Measurements from ENCODE around the gene ARL4A. TPM values are rescaled to one million over a fixed set of nuclear protein-coding genes. Genes with fewer than 3 reads are reported as not detected.

ARL4A gene
- total and polyA plus RNA-seq, 9 of the 15 experiments (the other 6 are each of a cell fraction or from before 2014, with no cell fraction given): 118 to 688 (median 172) TPM

DNA sequence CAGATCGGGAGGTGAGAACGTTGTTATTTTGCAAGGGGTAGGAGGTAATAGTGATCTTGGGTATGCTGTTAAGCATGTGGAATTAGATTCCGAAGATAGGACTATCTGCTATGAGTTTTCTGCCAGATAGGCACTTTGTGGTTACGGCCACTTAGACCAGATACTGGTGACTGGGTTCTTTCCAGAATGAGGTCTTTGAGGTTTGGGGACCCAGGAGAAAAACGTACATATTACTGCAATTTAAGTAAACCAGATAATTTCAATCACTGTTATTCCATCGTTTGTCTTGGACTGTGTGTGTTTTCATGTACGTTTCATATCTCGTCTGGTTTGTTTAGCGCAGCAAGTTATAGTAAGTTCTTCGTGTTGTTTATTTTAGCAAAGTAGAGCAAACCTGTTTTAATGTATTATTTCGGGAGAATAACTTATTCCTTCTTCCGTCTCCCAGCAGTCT, 312 bp downstream of the ARL4A start (continued):
- TF ChIP-seq FUS (optimal IDR thresholded peaks at IDR 0.05; ENCODE audit: low read depth, low read length): no peak
- no peak for TF ChIP-seq GABPB1 (CRISPR knock-in tag; IDR thresholded peaks at IDR 0.05)
- TF ChIP-seq SIN3B (IDR thresholded peaks at IDR 0.05; ENCODE audit: low read depth): no peak; the same call in none of the 2 replicates
- TF ChIP-seq MEIS2 (IDR thresholded peaks at IDR 0.05; ENCODE audit: partially characterized antibody): no peak
- TF ChIP-seq SMARCA5 (IDR thresholded peaks at IDR 0.05): no peak
- no peak for TF ChIP-seq STAG1 (CRISPR knock-in tag; IDR thresholded peaks at IDR 0.05; ENCODE audit: borderline replicate concordance)
- TF ChIP-seq FOSL1 (tag; conservative IDR thresholded peaks at IDR 0.05): no peak
- TF ChIP-seq POLR2G (IDR thresholded peaks at IDR 0.05; ENCODE audit: low read depth, low read length): no peak
- no peak for TF ChIP-seq TARDBP (IDR thresholded peaks at IDR 0.05)
- no peak for TF ChIP-seq ZNF609 (CRISPR knock-in tag; IDR thresholded peaks at IDR 0.05; ENCODE audit: borderline replicate concordance)
- no peak for TF ChIP-seq NRF1 (conservative IDR thresholded peaks at IDR 0.05 in 1 of 2, IDR thresholded peaks at IDR 0.05 in 1 of 2)
- TF ChIP-seq EWSR1 (IDR thresholded peaks at IDR 0.05; ENCODE audit: borderline replicate concordance, low read depth, partially characterized antibody): no peak
- no peak for TF ChIP-seq GTF2B (IDR thresholded peaks at IDR 0.05; ENCODE audit: extremely low read depth, insufficient read length)
- TF ChIP-seq PBX2 (CRISPR knock-in tag; IDR thresholded peaks at IDR 0.05; ENCODE audit: low read depth): no peak
- no peak for TF ChIP-seq PBX2 (tag; conservative IDR thresholded peaks at IDR 0.05; ENCODE audit: low read depth)
- no peak for TF ChIP-seq TCF7 (IDR thresholded peaks at IDR 0.05; ENCODE audit: borderline replicate concordance)
- no peak; the same call in 1 of the 2 replicates for TF ChIP-seq EP300 (IDR thresholded peaks at IDR 0.05; ENCODE audit: low read length)
- no peak for TF ChIP-seq ZNF696 (CRISPR knock-in tag; conservative IDR thresholded peaks at IDR 0.05)
- TF ChIP-seq, protein P1, sequence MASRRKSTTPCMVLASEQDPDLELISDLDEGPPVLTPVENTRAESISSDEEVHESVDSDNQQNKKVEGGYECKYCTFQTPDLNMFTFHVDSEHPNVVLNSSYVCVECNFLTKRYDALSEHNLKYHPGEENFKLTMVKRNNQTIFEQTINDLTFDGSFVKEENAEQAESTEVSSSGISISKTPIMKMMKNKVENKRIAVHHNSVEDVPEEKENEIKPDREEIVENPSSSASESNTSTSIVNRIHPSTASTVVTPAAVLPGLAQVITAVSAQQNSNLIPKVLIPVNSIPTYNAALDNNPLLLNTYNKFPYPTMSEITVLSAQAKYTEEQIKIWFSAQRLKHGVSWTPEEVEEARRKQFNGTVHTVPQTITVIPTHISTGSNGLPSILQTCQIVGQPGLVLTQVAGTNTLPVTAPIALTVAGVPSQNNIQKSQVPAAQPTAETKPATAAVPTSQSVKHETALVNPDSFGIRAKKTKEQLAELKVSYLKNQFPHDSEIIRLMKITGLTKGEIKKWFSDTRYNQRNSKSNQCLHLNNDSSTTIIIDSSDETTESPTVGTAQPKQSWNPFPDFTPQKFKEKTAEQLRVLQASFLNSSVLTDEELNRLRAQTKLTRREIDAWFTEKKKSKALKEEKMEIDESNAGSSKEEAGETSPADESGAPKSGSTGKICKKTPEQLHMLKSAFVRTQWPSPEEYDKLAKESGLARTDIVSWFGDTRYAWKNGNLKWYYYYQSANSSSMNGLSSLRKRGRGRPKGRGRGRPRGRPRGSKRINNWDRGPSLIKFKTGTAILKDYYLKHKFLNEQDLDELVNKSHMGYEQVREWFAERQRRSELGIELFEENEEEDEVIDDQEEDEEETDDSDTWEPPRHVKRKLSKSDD (conservative IDR thresholded peaks at IDR 0.05; ENCODE audit: low read length): no peak
